ENCODE measurements around the gene FAM20B. TPM values are rescaled to one million over a fixed set of nuclear protein-coding genes. Genes with fewer than 3 reads are reported as not detected.

FAM20B gene
- total RNA-seq, 1 donor from 2014 or later = 31.4 TPM

DNA sequence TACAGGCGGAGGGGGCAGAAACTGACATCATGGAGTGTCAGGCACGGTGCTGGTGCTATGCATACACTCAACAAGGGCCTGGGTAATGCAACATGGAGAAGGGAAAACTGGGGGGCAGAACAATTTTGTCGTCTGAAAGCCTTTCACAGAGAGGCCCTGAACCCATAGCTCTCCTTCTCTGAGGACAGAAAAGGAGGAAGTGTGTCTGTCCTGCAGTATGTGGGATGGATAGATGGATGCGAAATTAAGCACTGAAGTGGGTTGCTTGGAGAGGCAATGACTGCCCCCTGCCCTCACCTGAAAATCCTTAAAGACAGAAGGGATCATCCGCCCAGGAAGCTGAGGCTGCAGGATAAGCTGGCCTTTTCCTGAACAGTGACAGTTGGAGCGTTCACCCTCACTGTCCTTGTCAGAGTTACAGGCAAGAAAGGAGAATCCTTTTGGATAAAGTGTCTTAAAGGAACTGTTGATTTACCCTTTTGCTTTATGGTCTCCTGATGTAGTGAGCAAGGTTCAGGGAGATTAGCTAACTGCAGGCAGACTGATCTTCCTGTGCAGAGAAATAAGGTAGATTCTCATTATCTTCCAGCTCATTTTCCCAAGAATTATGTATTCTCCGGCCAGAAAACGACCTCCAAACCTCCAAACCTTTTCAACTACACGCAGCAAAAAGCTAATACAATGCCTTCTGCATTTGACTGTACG is 1.6 kb upstream of the FAM20B start:
- H3K27ac Mint-ChIP-seq (ENCODE audit: unreplicated experiment) = no peak overlapping the region
- H3K4me1 Mint-ChIP-seq (ENCODE audit: unreplicated experiment) = peaks cover 38% of the 10 kb centered on the region
- peak overlapping the region; percentile 96 for H3K4me3 Mint-ChIP-seq (ENCODE audit: unreplicated experiment)
- peaks cover 12% of the 10 kb centered on the region for H3K27me3 Mint-ChIP-seq (ENCODE audit: unreplicated experiment)
- DNase-seq (ENCODE audit: low spot score) = no peak
- H3K9me3 Mint-ChIP-seq (ENCODE audit: unreplicated experiment) = no peaks in the 10 kb centered on the region
- peaks cover 6% of the 10 kb centered on the region for H3K36me3 Mint-ChIP-seq (ENCODE audit: low read depth, unreplicated experiment)
- TF ChIP-seq, protein P1, sequence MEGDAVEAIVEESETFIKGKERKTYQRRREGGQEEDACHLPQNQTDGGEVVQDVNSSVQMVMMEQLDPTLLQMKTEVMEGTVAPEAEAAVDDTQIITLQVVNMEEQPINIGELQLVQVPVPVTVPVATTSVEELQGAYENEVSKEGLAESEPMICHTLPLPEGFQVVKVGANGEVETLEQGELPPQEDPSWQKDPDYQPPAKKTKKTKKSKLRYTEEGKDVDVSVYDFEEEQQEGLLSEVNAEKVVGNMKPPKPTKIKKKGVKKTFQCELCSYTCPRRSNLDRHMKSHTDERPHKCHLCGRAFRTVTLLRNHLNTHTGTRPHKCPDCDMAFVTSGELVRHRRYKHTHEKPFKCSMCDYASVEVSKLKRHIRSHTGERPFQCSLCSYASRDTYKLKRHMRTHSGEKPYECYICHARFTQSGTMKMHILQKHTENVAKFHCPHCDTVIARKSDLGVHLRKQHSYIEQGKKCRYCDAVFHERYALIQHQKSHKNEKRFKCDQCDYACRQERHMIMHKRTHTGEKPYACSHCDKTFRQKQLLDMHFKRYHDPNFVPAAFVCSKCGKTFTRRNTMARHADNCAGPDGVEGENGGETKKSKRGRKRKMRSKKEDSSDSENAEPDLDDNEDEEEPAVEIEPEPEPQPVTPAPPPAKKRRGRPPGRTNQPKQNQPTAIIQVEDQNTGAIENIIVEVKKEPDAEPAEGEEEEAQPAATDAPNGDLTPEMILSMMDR (IDR thresholded peaks at IDR 0.05; ENCODE audit: unreplicated experiment) = no peak

DNA sequence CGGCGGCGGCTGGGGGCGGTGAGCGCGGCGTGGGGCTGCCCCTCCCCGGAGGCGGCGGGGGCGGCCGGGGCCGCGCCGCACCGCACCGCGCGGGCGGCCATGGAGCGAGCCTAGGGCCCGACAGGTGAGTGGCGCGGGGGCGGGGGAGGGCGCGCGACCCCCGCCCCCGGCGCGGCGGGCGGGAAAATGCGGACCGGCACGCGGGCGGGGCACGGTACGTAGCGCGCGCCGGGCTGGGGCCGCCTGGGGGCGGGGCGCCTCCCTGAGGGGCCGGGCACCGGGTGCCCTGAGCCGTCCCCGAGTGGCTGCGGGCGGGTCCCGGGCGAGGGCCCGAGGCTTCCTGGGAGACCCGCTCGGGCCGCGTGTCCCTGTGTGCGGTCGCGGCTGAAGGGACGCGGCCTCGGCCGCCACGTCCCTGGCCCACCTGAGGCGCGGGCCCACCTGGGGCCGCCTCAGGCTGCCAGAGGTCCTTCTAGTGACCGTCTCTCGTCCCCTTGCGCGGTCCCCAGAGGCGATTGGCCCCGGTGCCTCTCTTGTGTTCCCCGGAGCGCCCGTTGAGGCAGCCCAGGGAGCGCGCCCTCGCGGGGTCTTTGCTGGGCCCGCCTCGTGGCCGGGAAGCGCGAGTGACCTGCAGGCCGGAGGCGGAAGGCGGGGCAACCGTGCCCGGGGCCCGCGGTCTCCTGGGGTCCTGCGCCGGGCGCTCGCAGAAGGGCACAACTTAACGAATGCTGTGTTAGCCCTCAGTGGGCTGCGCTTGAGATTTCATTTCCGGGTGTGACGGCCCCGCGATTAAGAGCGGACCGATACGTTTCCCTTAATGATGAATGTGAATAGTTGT is 500 bp downstream of the FAM20B start:
- peak overlapping the region; percentile 94 for H3K4me3 Mint-ChIP-seq (ENCODE audit: unreplicated experiment)
- TF ChIP-seq, protein P1 (IDR thresholded peaks at IDR 0.05; ENCODE audit: unreplicated experiment) = no peak
- H3K27me3 Mint-ChIP-seq (ENCODE audit: unreplicated experiment) = peaks cover 12% of the 10 kb centered on the region
- H3K9me3 Mint-ChIP-seq (ENCODE audit: unreplicated experiment) = no peaks in the 10 kb centered on the region
- H3K4me1 Mint-ChIP-seq (ENCODE audit: unreplicated experiment) = peaks cover 55% of the 10 kb centered on the region
- no peak overlapping the region for H3K27ac Mint-ChIP-seq (ENCODE audit: unreplicated experiment)
- peaks cover 6% of the 10 kb centered on the region for H3K36me3 Mint-ChIP-seq (ENCODE audit: low read depth, unreplicated experiment)
- peak; percentile 67 for DNase-seq (ENCODE audit: low spot score)

DNA sequence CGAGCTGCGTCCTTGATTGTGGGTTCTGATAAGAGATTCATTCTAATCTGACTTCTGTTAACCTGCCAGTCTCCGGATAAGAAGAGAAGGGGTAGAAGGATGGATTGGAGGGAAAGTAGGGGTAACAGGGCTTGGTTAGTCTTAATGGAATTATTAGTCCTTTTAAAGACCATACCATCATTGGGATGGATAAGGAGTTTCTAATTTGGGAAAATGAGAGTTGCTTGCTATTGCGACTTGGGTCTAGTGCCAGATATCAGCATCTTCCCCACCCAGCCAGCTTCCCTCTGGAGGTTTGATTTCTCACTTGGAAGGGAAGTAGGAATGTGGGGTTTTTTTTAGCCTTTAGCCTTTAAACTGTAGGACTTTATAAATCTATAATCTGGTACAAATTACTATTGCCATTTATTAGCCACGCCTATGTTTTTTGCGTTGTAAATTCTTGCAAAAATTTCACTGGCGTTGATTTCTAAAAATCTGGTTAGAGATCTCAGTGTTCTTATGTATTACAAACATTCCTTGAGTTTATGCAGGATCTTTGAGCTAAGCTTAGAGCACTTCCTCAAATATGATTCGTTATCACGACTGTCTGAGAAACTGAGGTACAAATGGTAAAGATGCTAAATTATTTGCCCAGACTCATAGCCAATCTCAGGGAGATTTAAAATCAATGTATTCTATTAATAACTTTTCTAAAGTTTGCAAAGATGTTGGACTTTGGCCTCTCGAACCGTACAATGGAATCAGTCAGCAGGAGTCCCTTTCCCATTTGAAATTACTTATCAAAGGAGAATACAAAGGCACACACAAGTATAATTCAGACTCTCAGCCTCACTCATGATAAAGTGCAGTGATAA is 1.3 kb downstream of the FAM20B start:
- peak overlapping the region; percentile 77 for H3K27ac Mint-ChIP-seq (ENCODE audit: unreplicated experiment)
- no peaks in the 10 kb centered on the region for H3K9me3 Mint-ChIP-seq (ENCODE audit: unreplicated experiment)
- H3K4me3 Mint-ChIP-seq (ENCODE audit: unreplicated experiment) = peak overlapping the region; percentile 94
- peaks cover 12% of the 10 kb centered on the region for H3K27me3 Mint-ChIP-seq (ENCODE audit: unreplicated experiment)
- H3K36me3 Mint-ChIP-seq (ENCODE audit: low read depth, unreplicated experiment) = peaks cover 6% of the 10 kb centered on the region
- TF ChIP-seq, protein P1 (IDR thresholded peaks at IDR 0.05; ENCODE audit: unreplicated experiment) = no peak
- H3K4me1 Mint-ChIP-seq (ENCODE audit: unreplicated experiment) = peaks cover 60% of the 10 kb centered on the region
- DNase-seq (ENCODE audit: low spot score) = no peak

DNA sequence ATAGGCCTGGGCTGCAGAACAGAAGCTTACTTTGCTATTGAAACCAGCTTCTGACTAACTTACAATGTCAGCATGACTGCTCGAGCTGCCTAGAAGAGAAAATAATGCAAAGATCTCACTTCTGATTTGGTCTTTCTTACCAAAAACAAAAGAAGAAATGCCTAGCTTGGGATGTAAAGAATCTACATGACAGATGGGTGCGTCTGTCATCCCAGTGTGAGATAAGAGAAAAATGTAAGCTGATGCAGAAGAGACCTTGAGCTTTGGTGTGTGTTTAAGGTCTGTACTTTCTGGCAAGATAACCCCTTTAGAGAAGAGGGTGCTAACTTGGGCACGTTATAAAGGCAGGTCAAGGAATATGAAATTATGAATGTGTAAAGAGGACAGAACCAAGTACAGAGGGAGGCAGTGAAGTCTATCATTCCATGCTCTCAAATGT is 3.6 kb downstream of the FAM20B start:
- Mint-ChIP-seq H3K9me3 (ENCODE audit: unreplicated experiment) (no peaks in the 10 kb centered on the region), H3K36me3 (ENCODE audit: low read depth, unreplicated experiment) (peaks cover 6% of the 10 kb centered on the region), H3K27me3 (ENCODE audit: unreplicated experiment) (peaks cover 7% of the 10 kb centered on the region), H3K4me3 (ENCODE audit: unreplicated experiment) (no peak overlapping the region), H3K4me1 (ENCODE audit: unreplicated experiment) (peaks cover 60% of the 10 kb centered on the region), H3K27ac (ENCODE audit: unreplicated experiment) (no peak overlapping the region)
- TF ChIP-seq, protein P1 (IDR thresholded peaks at IDR 0.05; ENCODE audit: unreplicated experiment) = no peak
- no peak for DNase-seq (ENCODE audit: low spot score)

All from endothelial cell (in vitro differentiated cells).